IMR-90 (cell line): Measurements from ENCODE around the gene RGS3. TPM values are rescaled to one million over a fixed set of nuclear protein-coding genes. Genes with fewer than 3 reads are reported as not detected.

Source experiments
- ATAC-seq: fragments of 200-7000 bp; cut with Tn5 transposase; 2 replicates; pipeline ENCODE4 v1.9.1; 2020; ENCODE audit warnings: low read depth, mild to moderate bottlenecking, moderate library complexity
- BruUV-seq: library from RNA; stranded (reverse); fragments of 400-500 nt; replicated peaks from 2 replicates; lab custom pipeline; 2021; lab: Mats Ljungman, UMichigan
- CTCF ChIA-PET: fragments of 300-600 bp; formaldehyde crosslinking; extraction: SDS; loops from one replicate; lab custom pipeline; 2021; ENCODE audit warnings: antibody characterized with exemption; lab: Yijun Ruan, JAX
- POLR2A ChIA-PET: fragments of 300-600 bp; sonication (Branson Sonifier 250); formaldehyde crosslinking; loops from one replicate; lab custom pipeline; 2022; ENCODE audit warnings: antibody characterized with exemption; ENCODE audit not compliant: unreplicated experiment; lab: Charles Lee
- DNase-seq: peaks from one replicate; pipeline ENCODE4 v3.0.0; 2013
- H2AFZ ChIP-seq: replicated peaks from 2 replicates; pipeline ENCODE3; 2013; ENCODE audit warnings: low read length, mild to moderate bottlenecking; ENCODE audit not compliant: poor library complexity
- H2AK5ac ChIP-seq: 2 replicates; pipeline ENCODE4 v1.6.1; 2013; ENCODE audit warnings: low read depth, low read length, inconsistent platforms
- H2AK9ac ChIP-seq: replicated peaks from 2 replicates; pipeline ENCODE3; 2013; ENCODE audit warnings: mild to moderate bottlenecking, low read depth, low read length, moderate library complexity; ENCODE audit not compliant: poor library complexity
- H2BK120ac ChIP-seq: 2 replicates; pipeline ENCODE4 v1.6.1; 2013; ENCODE audit warnings: low read depth, low read length, inconsistent platforms
- H2BK15ac ChIP-seq: 3 replicates; pipeline ENCODE4 v1.6.1; 2013; ENCODE audit warnings: low read depth, low read length, inconsistent platforms
- H2BK20ac ChIP-seq: 2 replicates; pipeline ENCODE4 v1.6.1; 2013; ENCODE audit warnings: low read depth, mild to moderate bottlenecking, inconsistent platforms, low read length, moderate library complexity
- H2BK5ac ChIP-seq: 2 replicates; pipeline ENCODE4 v1.6.1; 2013; ENCODE audit warnings: mild to moderate bottlenecking, low read depth, low read length, inconsistent platforms; ENCODE audit not compliant: poor library complexity, severe bottlenecking
- H3K14ac ChIP-seq: replicated peaks from 2 replicates; pipeline ENCODE4 v1.6.1; 2013; ENCODE audit warnings: low read depth, low read length, inconsistent platforms
- H3K18ac ChIP-seq: 2 replicates; pipeline ENCODE4 v1.6.1; 2013; ENCODE audit warnings: low read depth, low read length, control low read depth
- H3K23ac ChIP-seq: 2 replicates; pipeline ENCODE4 v1.6.1; 2013; ENCODE audit warnings: low read depth, low read length, inconsistent platforms
- H3K27ac ChIP-seq: 2 replicates; pipeline ENCODE4 v1.5.1; 2013; ENCODE audit warnings: mild to moderate bottlenecking, control low read depth, low read length; ENCODE audit not compliant: insufficient read depth
- H3K27me3 ChIP-seq: 2 replicates; pipeline ENCODE4 v1.6.1; 2013; ENCODE audit warnings: low read length; ENCODE audit not compliant: control insufficient read depth, insufficient read depth
- H3K36me3 ChIP-seq: 2 replicates; pipeline ENCODE4 v1.6.1; 2013; ENCODE audit warnings: low read length, mixed read lengths; ENCODE audit not compliant: control insufficient read depth, insufficient read depth
- H3K4ac ChIP-seq: 2 replicates; pipeline ENCODE4 v1.6.1; 2013; ENCODE audit warnings: low read depth, low read length, inconsistent platforms
- H3K4me1 ChIP-seq: 2 replicates; pipeline ENCODE4 v1.6.1; 2013; ENCODE audit warnings: low read length, mixed read lengths; ENCODE audit not compliant: control insufficient read depth, insufficient read depth
- H3K4me2 ChIP-seq: 2 replicates; pipeline ENCODE4 v1.6.1; 2013; ENCODE audit warnings: low read depth, mild to moderate bottlenecking, control low read depth, low read length, moderate library complexity
- H3K4me3 ChIP-seq: 2 replicates; pipeline ENCODE4 v1.5.1; 2013; ENCODE audit warnings: low read depth, mild to moderate bottlenecking, control low read depth, low read length, moderate library complexity; ENCODE audit not compliant: insufficient read depth
- H3K56ac ChIP-seq: 2 replicates; pipeline ENCODE4 v1.6.1; 2013; ENCODE audit warnings: low read length, inconsistent platforms; ENCODE audit not compliant: insufficient read depth; ENCODE audit errors: extremely low read depth
- H3K79me1 ChIP-seq, 2 experiments: 2 replicates each; pipeline ENCODE4 v1.6.1; 2013; ENCODE audit warnings: low read length in 2 of 2, inconsistent platforms in 1 of 2, low read depth in 1 of 2
- H3K9ac ChIP-seq: 2 replicates; pipeline ENCODE4 v1.6.1; 2013; ENCODE audit warnings: low read depth, low read length, control low read depth
- H3K9me1 ChIP-seq: 2 replicates; pipeline ENCODE4 v1.6.1; 2013; ENCODE audit warnings: low read length, inconsistent platforms; ENCODE audit not compliant: insufficient read depth
- H3K9me3 ChIP-seq: 2 replicates; pipeline ENCODE4 v1.6.1; 2013; ENCODE audit warnings: low read length; ENCODE audit not compliant: control insufficient read depth, insufficient read depth
- H4K20me1 ChIP-seq: 2 replicates; pipeline ENCODE4 v1.6.1; 2013; ENCODE audit warnings: low read length, inconsistent platforms; ENCODE audit not compliant: insufficient read depth
- H4K5ac ChIP-seq: 2 replicates; pipeline ENCODE4 v1.6.1; 2013; ENCODE audit warnings: mild to moderate bottlenecking, low read depth, low read length, control low read depth
- H4K8ac ChIP-seq, 2 experiments: 2 replicates each; pipeline ENCODE4 v1.6.1; 2013; ENCODE audit warnings: low read depth in 2 of 2, low read length in 2 of 2, control low read depth in 1 of 2, inconsistent platforms in 1 of 2
- H4K91ac ChIP-seq: 2 replicates; pipeline ENCODE4 v1.6.1; 2013; ENCODE audit warnings: low read depth, low read length, inconsistent platforms; ENCODE audit not compliant: insufficient read depth
- CEBPB ChIP-seq: IDR thresholded peaks from 2 replicates; pipeline ENCODE4 v1.6.1; 2012; ENCODE audit warnings: low read depth, low read length, improper control_type of control experiment
- CHD1 ChIP-seq: IDR thresholded peaks from 2 replicates; pipeline ENCODE4 v1.6.1; 2012; ENCODE audit warnings: low read depth, low read length, improper control_type of control experiment
- CTCF ChIP-seq: conservative IDR thresholded peaks from 2 replicates; pipeline ENCODE4 v1.5.1; 2012; ENCODE audit warnings: mild to moderate bottlenecking, low read depth, low read length, improper control_type of control experiment
- ELK1 ChIP-seq: fragments of 150-350 bp; IDR thresholded peaks from 2 replicates; pipeline ENCODE4 v1.6.1; 2016; ENCODE audit warnings: low read depth, mild to moderate bottlenecking, low read length, moderate library complexity, borderline replicate concordance
- FOS ChIP-seq: fragments of 150-350 bp; IDR thresholded peaks from 2 replicates; pipeline ENCODE4 v1.6.1; 2016; ENCODE audit warnings: low read depth, low read length
- MAFK ChIP-seq: IDR thresholded peaks from 2 replicates; pipeline ENCODE4 v1.6.1; 2012; ENCODE audit warnings: low read depth, low read length, improper control_type of control experiment
- MAZ ChIP-seq: IDR thresholded peaks from 2 replicates; pipeline ENCODE4 v1.6.1; 2012; ENCODE audit warnings: low read depth, mild to moderate bottlenecking, low read length, improper control_type of control experiment, moderate library complexity, borderline replicate concordance
- MXI1 ChIP-seq: IDR thresholded peaks from 2 replicates; pipeline ENCODE4 v1.6.1; 2012; ENCODE audit warnings: low read depth, mild to moderate bottlenecking, low read length, moderate library complexity, borderline replicate concordance
- NFE2L2 ChIP-seq: fragments of 150-350 bp; IDR thresholded peaks from 2 replicates; pipeline ENCODE4 v1.6.1; 2016; ENCODE audit warnings: low read depth, mild to moderate bottlenecking, low read length
- RAD21 ChIP-seq: IDR thresholded peaks from 2 replicates; pipeline ENCODE4 v1.6.1; 2012; ENCODE audit warnings: low read length, improper control_type of control experiment
- RCOR1 ChIP-seq: IDR thresholded peaks from 2 replicates; pipeline ENCODE4 v1.6.1; 2012; ENCODE audit warnings: mild to moderate bottlenecking, low read length, improper control_type of control experiment; ENCODE audit not compliant: insufficient replicate concordance
- RFX5 ChIP-seq: IDR thresholded peaks from 2 replicates; pipeline ENCODE4 v1.8.0; 2012; ENCODE audit warnings: low read depth, mild to moderate bottlenecking, low read length, moderate library complexity
- SMC3 ChIP-seq: fragments of 150-350 bp; IDR thresholded peaks from 2 replicates; pipeline ENCODE4 v1.6.1; 2016; ENCODE audit warnings: low read depth, mild to moderate bottlenecking, antibody characterized with exemption, low read length, moderate library complexity
- USF2 ChIP-seq: fragments of 150-350 bp; IDR thresholded peaks from 2 replicates; pipeline ENCODE4 v1.6.1; 2017; ENCODE audit warnings: mild to moderate bottlenecking, antibody characterized with exemption, low read length, low read depth
- WGBS, 2 experiments: methylation state at CpG; one replicate each; pipeline versions ENCODE4 v1.1.5 to v1.1.7; 2013; ENCODE audit warnings: missing lambda C conversion rate in 2 of 2; ENCODE audit not compliant: insufficient read length in 1 of 2; ENCODE audit errors: extremely low coverage in 2 of 2; 5-methylcytosine and 5-hydroxymethylcytosine counted together
- dilution Hi-C: fragments of 300-500 bp; cut with HindIII; formaldehyde crosslinking; loops from one replicate; pipeline ENCODE4 v1.14.3; 2018; ENCODE audit warnings: low sequenced_read_pairs; ENCODE audit not compliant: unreplicated experiment
- in situ Hi-C: fragments of 300-500 bp; cut with MboI; formaldehyde crosslinking; loops from 3 replicates; pipeline ENCODE4 v1.14.3; 2019; ENCODE audit warnings: low sequenced_read_pairs, inconsistent platforms, mixed read lengths
- intact Hi-C: fragments of 100-400 bp; cut with micrococcal nuclease; formaldehyde crosslinking; loops from 2 replicates; pipeline ENCODE4 v1.10.0; 2022
- polyA plus RNA-seq, 3 experiments: library from polyadenylated mRNA; depleted of rRNA; stranded (reverse); fragments of >200 nt; gene quantifications; 2 replicates each; pipeline ENCODE4 v1.2.3, GENCODE V29; 2012; ENCODE audit warnings: low replicate concordance in 1 of 3
- total RNA-seq: library from RNA; depleted of rRNA; stranded (reverse); fragments of >200 nt; gene quantifications from 2 replicates; pipeline ENCODE4 v1.2.3, GENCODE V29; 2012

Gene RGS3
- total and polyA plus RNA-seq, 2 of the 4 experiments (the other 2 are of a cell fraction): 51.8 to 65.6 TPM

- intact Hi-C loops: no loop called here
- TF ChIP-seq NFE2L2: no peak
- no peak for TF ChIP-seq CEBPB
- TF ChIP-seq USF2: no peak
- TF ChIP-seq RFX5: no peak
- no peak for TF ChIP-seq MAZ
- no peak for TF ChIP-seq RAD21
- no peak for TF ChIP-seq CTCF
- no peak for TF ChIP-seq RCOR1
- no peak for TF ChIP-seq SMC3
- no peak for TF ChIP-seq ELK1
- TF ChIP-seq CHD1: no peak
- no peak for TF ChIP-seq MXI1
- no peak for TF ChIP-seq MAFK
- no peak for TF ChIP-seq FOS
These were observed 163.4 kb downstream of the RGS3 start for GRCh38 chr9:113626735-113627495.

More at GRCh38 chr9:113626735-113627495, 163.4 kb downstream of the RGS3 start:
- Histone ChIP-seq H3K4me2 (no peak overlapping the region), H4K5ac (no peak overlapping the region), H3K79me1 (0 out of 4 replicates have a peak, but pooled peaks cover 0 to 2% of the 10 kb centered on the region in 2 experiments), H2AFZ (no peak overlapping the region), H3K27ac (no peak overlapping the region), H2BK20ac (0 out of 2 replicates have a peak overlapping the region, but pooled peaks have one; percentile 43), H4K91ac (peak overlapping the region; percentile 35; the same call in 1 of the 2 replicates), H3K9ac (no peak overlapping the region), H3K9me1 (peaks cover 17% of the 10 kb centered on the region), H3K23ac (peak overlapping the region; percentile 18; the same call in 1 of the 2 replicates), H3K14ac (peak overlapping the region; percentile 33; the same call in 1 of the 2 replicates), H3K4ac (0 out of 2 replicates have a peak overlapping the region, but pooled peaks have one; percentile 10), H3K18ac (no peak overlapping the region), H2AK5ac (no peak overlapping the region; the same call in 1 of the 2 replicates), H3K27me3 (no peaks in the 10 kb centered on the region), H2AK9ac (no peak overlapping the region), H3K4me3 (no peak overlapping the region), H2BK5ac (no peak overlapping the region), H3K56ac (no peak overlapping the region), H3K9me3 (no peaks in the 10 kb centered on the region), H4K20me1 (no peaks in the 10 kb centered on the region), H4K8ac (no peak overlapping the region; a peak in 1 of 4 replicates), H2BK15ac (no peak overlapping the region), H2BK120ac (no peak overlapping the region; the same call in 1 of the 2 replicates), H3K36me3 (no peaks in the 10 kb centered on the region), H3K4me1 (peaks cover 21% of the 10 kb centered on the region)
- 63% methylated on average over 5 of the region's 8 CpGs; no CpG with 5 or more reads in 1 of the 2 experiments for WGBS, 2 experiments
- ChIA-PET CTCF (no interaction called here), POLR2A (no interaction called here)
- dilution Hi-C loops: no loop called here
- ATAC-seq (no peak), DNase-seq (no peak)
- BruUV-seq: no TSS peak
- in situ Hi-C loops: no loop called here
